ENCODE results near the gene CDYL2.
A peak's percentile ranks its signal among the peaks of the same experiment; 100 is the strongest.

The CDYL2 gene

GRCh38 chr16:80784951-80785350 is 19.4 kb downstream of the CDYL2 start:
- H3K4me1 ChIP-seq, result peaks cover 0 to 25% (median 0%) of the 10 kb centered on the region in 10 experiments; a peak in 6 of 20 replicates

DNA sequence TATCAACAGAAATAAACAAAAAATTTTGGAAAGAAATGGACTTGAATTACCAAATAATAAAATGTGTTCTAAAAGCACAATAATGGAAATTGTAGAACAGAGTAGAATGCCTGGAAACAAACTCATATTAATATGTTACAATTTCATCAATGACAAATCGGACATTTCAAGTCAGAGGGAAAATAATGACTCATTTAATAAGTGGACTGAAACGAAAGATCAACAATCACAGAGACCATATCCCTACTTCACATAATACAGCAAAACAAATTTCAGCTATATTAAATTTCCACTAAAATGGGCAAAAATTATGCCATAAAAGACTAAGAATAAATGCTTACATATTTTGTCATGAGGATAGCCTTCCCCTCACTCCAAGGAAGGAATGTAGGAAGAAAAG is 25.7 kb downstream of the CDYL2 start:
- Histone ChIP-seq H4K20me1 (peaks cover 0 to 56% (median 0%) of the 10 kb centered on the region in 11 experiments; a peak in 6 of 22 replicates), H3K9me3 (replicated peaks in 1 of 11) (peaks cover 33 to 41% (median 36%) of the 10 kb centered on the region in 11 experiments), H3K27me3 (no peaks in the 10 kb centered on the region), H3K36me3 (peaks cover 0 to 30% (median 10%) of the 10 kb centered on the region in 11 experiments; a peak in 9 of 22 replicates), H3K27ac (no peak overlapping the region), H3K4me3 (no peak overlapping the region), H3K9ac (no peak overlapping the region), H3K4me1 (peaks cover 0 to 8% (median 0%) of the 10 kb centered on the region in 10 experiments; a peak in 2 of 20 replicates), H3K4me2 (peak overlapping the region in 1 of 11 experiments; percentile 14; a peak in 1 of 22 replicates)
- no peak for TF ChIP-seq Cebpa-rat (IDR thresholded peaks at IDR 0.05)

More at GRCh38 chr16:80784951-80785350, 19.4 kb downstream of the CDYL2 start:
- no peak for TF ChIP-seq Cebpa-rat (IDR thresholded peaks at IDR 0.05)
- H3K4me2 ChIP-seq, result peak overlapping the region in 2 of 11 experiments; percentile 63 to 74; a peak in 4 of 22 replicates
- H3K4me3 ChIP-seq, result no peak overlapping the region
- H3K36me3 ChIP-seq, result peaks cover 0 to 37% (median 14%) of the 10 kb centered on the region in 11 experiments; a peak in 10 of 22 replicates
- no peak overlapping the region for H3K27ac ChIP-seq
- H4K20me1 ChIP-seq, result peaks cover 0 to 62% (median 23%) of the 10 kb centered on the region in 11 experiments; a peak in 10 of 22 replicates
- no peak overlapping the region for H3K9ac ChIP-seq
- H3K27me3 ChIP-seq, result no peaks in the 10 kb centered on the region
- peaks cover 44 to 71% (median 61%) of the 10 kb centered on the region in 11 experiments for H3K9me3 ChIP-seq (replicated peaks in 1 of 11)

GRCh38 chr16:80776856-80777255 is 27.5 kb downstream of the CDYL2 start:
- Histone ChIP-seq H3K4me2 (no peak overlapping the region), H3K27me3 (no peaks in the 10 kb centered on the region), H3K36me3 (peaks cover 0 to 20% (median 4%) of the 10 kb centered on the region in 11 experiments; a peak in 9 of 22 replicates), H3K4me1 (peaks cover 0 to 6% (median 0%) of the 10 kb centered on the region in 10 experiments; a peak in 1 of 20 replicates), H3K9me3 (replicated peaks in 1 of 11) (peaks cover 24 to 36% (median 30%) of the 10 kb centered on the region in 11 experiments), H3K27ac (no peak overlapping the region), H4K20me1 (peaks cover 0 to 54% (median 0%) of the 10 kb centered on the region in 11 experiments; a peak in 6 of 22 replicates), H3K9ac (no peak overlapping the region), H3K4me3 (no peak overlapping the region)
- no peak for TF ChIP-seq Cebpa-rat (IDR thresholded peaks at IDR 0.05)

GRCh38 chr16:80775450-80775849 is 28.9 kb downstream of the CDYL2 start:
- H3K4me3 ChIP-seq, result no peak overlapping the region
- no peak overlapping the region for H3K4me2 ChIP-seq
- peaks cover 0 to 54% (median 0%) of the 10 kb centered on the region in 11 experiments; a peak in 6 of 22 replicates for H4K20me1 ChIP-seq
- no peak overlapping the region for H3K27ac ChIP-seq
- H3K27me3 ChIP-seq, result no peaks in the 10 kb centered on the region
- peaks cover 0 to 6% (median 0%) of the 10 kb centered on the region in 10 experiments; a peak in 1 of 20 replicates for H3K4me1 ChIP-seq
- no peak for TF ChIP-seq Cebpa-rat (IDR thresholded peaks at IDR 0.05)
- peaks cover 0 to 19% (median 9%) of the 10 kb centered on the region in 11 experiments; a peak in 13 of 22 replicates for H3K36me3 ChIP-seq
- peaks cover 24 to 36% (median 30%) of the 10 kb centered on the region in 11 experiments for H3K9me3 ChIP-seq (replicated peaks in 1 of 11)
- no peak overlapping the region for H3K9ac ChIP-seq

- no peak overlapping the region for H3K4me2 ChIP-seq
- H3K27me3 ChIP-seq, result no peaks in the 10 kb centered on the region
- H3K4me1 ChIP-seq, result peaks cover 0 to 17% (median 0%) of the 10 kb centered on the region in 10 experiments; a peak in 6 of 20 replicates
- TF ChIP-seq Cebpa-rat (IDR thresholded peaks at IDR 0.05), result no peak
- no peak overlapping the region for H3K27ac ChIP-seq
- H3K9ac ChIP-seq, result no peak overlapping the region
- peaks cover 0 to 80% (median 22%) of the 10 kb centered on the region in 11 experiments; a peak in 10 of 22 replicates for H4K20me1 ChIP-seq
- peaks cover 6 to 49% (median 17%) of the 10 kb centered on the region in 11 experiments; a peak in 15 of 22 replicates for H3K36me3 ChIP-seq
- no peak overlapping the region for H3K4me3 ChIP-seq
- H3K9me3 ChIP-seq (replicated peaks in 1 of 11), result peaks cover 26 to 36% (median 30%) of the 10 kb centered on the region in 11 experiments
These were observed 37.6 kb downstream of the CDYL2 start for GRCh38 chr16:80766798-80767197.

- Histone ChIP-seq H3K4me1 (peaks cover 0 to 24% (median 0%) of the 10 kb centered on the region in 10 experiments; a peak in 5 of 20 replicates), H3K9ac (no peak overlapping the region), H3K27ac (no peak overlapping the region), H3K36me3 (peaks cover 0 to 28% (median 8%) of the 10 kb centered on the region in 11 experiments; a peak in 13 of 22 replicates), H3K9me3 (replicated peaks in 1 of 11) (peaks cover 0 to 6% (median 0%) of the 10 kb centered on the region in 11 experiments; a peak in 2 of 22 replicates), H3K4me2 (no peak overlapping the region), H4K20me1 (peaks cover 0 to 88% (median 32%) of the 10 kb centered on the region in 11 experiments; a peak in 14 of 22 replicates), H3K4me3 (no peak overlapping the region), H3K27me3 (no peaks in the 10 kb centered on the region)
- TF ChIP-seq Cebpa-rat (IDR thresholded peaks at IDR 0.05), result no peak
These were observed 44.8 kb downstream of the CDYL2 start for GRCh38 chr16:80759419-80760162.

DNA sequence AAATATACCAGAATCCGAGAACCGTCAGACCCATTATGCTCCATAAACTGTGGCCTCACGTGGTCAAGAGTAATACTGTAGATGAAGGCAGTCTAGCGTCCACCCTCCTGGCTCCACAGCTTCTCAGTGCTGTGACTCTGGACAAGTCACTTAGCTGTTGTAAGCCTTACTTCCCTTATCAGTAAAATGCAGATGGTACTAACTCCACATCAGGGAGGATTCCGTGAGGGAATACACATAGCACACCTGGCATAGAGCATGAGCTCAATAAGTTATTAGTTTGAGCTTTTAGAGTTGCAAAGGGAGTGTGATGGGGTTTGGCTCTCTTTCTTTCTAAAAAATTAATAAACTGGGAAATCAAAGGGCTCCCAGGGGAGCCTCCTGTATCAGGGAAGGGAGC is 49.9 kb downstream of the CDYL2 start:
- Histone ChIP-seq H3K4me2 (no peak overlapping the region), H3K9ac (no peak overlapping the region), H3K27me3 (no peaks in the 10 kb centered on the region), H3K27ac (no peak overlapping the region), H3K4me1 (peaks cover 0 to 21% (median 0%) of the 10 kb centered on the region in 10 experiments; a peak in 3 of 20 replicates), H3K4me3 (no peak overlapping the region), H4K20me1 (peaks cover 0 to 81% (median 43%) of the 10 kb centered on the region in 11 experiments; a peak in 14 of 22 replicates), H3K9me3 (replicated peaks in 1 of 11) (no peaks in the 10 kb centered on the region), H3K36me3 (peaks cover 0 to 6% (median 0%) of the 10 kb centered on the region in 11 experiments; a peak in 1 of 22 replicates)
- no peak for TF ChIP-seq Cebpa-rat (IDR thresholded peaks at IDR 0.05)

DNA sequence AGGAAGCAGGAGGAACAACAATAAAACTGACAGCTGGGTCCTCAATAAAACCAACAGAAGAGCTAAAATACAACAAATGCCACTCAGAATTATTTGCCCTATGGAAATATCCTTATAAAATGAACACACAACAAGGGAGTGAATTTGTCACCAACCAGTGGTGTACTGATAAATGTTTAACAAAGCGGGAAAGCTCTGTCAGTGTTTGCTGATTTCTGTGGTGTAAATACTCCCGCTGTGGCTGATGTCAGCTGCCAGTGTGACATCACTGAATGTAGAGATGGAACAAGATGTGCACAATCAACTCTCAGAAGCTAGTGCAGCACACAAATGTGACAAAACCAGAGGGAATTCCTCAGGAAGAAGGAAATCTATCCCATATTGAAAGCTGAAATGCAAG is 51.9 kb downstream of the CDYL2 start:
- Histone ChIP-seq H3K36me3 (peaks cover 0 to 6% (median 0%) of the 10 kb centered on the region in 11 experiments; a peak in 3 of 22 replicates), H3K4me2 (no peak overlapping the region), H4K20me1 (peaks cover 0 to 90% (median 45%) of the 10 kb centered on the region in 11 experiments; a peak in 14 of 22 replicates), H3K9me3 (replicated peaks in 1 of 11) (no peaks in the 10 kb centered on the region), H3K4me1 (peaks cover 0 to 19% (median 0%) of the 10 kb centered on the region in 10 experiments; a peak in 3 of 20 replicates), H3K9ac (no peak overlapping the region), H3K4me3 (no peak overlapping the region), H3K27me3 (no peaks in the 10 kb centered on the region), H3K27ac (no peak overlapping the region)
- TF ChIP-seq Cebpa-rat (IDR thresholded peaks at IDR 0.05), result no peak

- Histone ChIP-seq H3K4me3 (no peak overlapping the region), H3K4me1 (peaks cover 0 to 13% (median 0%) of the 10 kb centered on the region in 10 experiments; a peak in 3 of 20 replicates), H3K27me3 (no peaks in the 10 kb centered on the region), H3K9ac (peak overlapping the region in 1 of 11 experiments; percentile 38; a peak in 1 of 22 replicates), H3K4me2 (peak overlapping the region in 1 of 11 experiments; percentile 12; a peak in 1 of 22 replicates), H3K9me3 (replicated peaks in 1 of 11) (no peaks in the 10 kb centered on the region), H3K36me3 (peaks cover 0 to 17% (median 0%) of the 10 kb centered on the region in 11 experiments; a peak in 6 of 22 replicates), H4K20me1 (peaks cover 0 to 91% (median 53%) of the 10 kb centered on the region in 11 experiments; a peak in 14 of 22 replicates), H3K27ac (no peak overlapping the region)
- no peak for TF ChIP-seq Cebpa-rat (IDR thresholded peaks at IDR 0.05)
These were observed 53.2 kb downstream of the CDYL2 start for GRCh38 chr16:80751167-80751566.
